H1 (cell line): ENCODE results near the gene SUPT20H. TPM values are rescaled to one million over a fixed set of nuclear protein-coding genes. Genes with fewer than 3 reads are reported as not detected.

ENCODE experiments used
- CTCF ChIA-PET: fragments of 300-600 bp; sonication (Branson Sonifier 250); formaldehyde crosslinking; loops from one replicate; lab custom pipeline; 2021; ENCODE audit not compliant: partially characterized antibody; lab: Charles Lee
- POLR2A ChIA-PET: fragments of 300-600 bp; sonication (Branson Sonifier 250); formaldehyde crosslinking; loops from one replicate; lab custom pipeline; 2021; ENCODE audit warnings: inconsistent platforms; ENCODE audit not compliant: partially characterized antibody; lab: Charles Lee
- DNase-seq, 2 experiments: peaks; one replicate each; pipeline versions ENCODE4 v3.0.0 to v3.0.0-alpha.2; 2010 to 2022; ENCODE audit warnings: low spot score in 2 of 2, low read depth in 1 of 2, mixed read lengths in 1 of 2
- FAIRE-seq: peaks from 2 replicates; lab custom pipeline; 2011; peaks lifted over from hg19 to GRCh38; lab: Jason Lieb, UNC
- H2AFZ ChIP-seq: 2 replicates; pipeline ENCODE4 v1.8.1; 2012; ENCODE audit warnings: low read length, inconsistent platforms
- H2AK5ac ChIP-seq: 2 replicates; pipeline ENCODE4 v1.6.1; 2013; ENCODE audit warnings: low read depth, low read length
- H2BK120ac ChIP-seq: replicated peaks from 2 replicates; pipeline ENCODE3; 2013; ENCODE audit warnings: low read depth, low read length, inconsistent platforms
- H2BK12ac ChIP-seq: 2 replicates; pipeline ENCODE4 v1.6.1; 2013; ENCODE audit warnings: low read depth, low read length
- H2BK15ac ChIP-seq: 2 replicates; pipeline ENCODE4 v1.6.1; 2013; ENCODE audit warnings: low read length
- H2BK20ac ChIP-seq: 2 replicates; pipeline ENCODE4 v1.6.1; 2013; ENCODE audit warnings: low read length
- H2BK5ac ChIP-seq: 2 replicates; pipeline ENCODE4 v1.6.1; 2013; ENCODE audit warnings: low read depth, low read length
- H3K14ac ChIP-seq: 2 replicates; pipeline ENCODE4 v1.6.1; 2013; ENCODE audit warnings: inconsistent platforms; ENCODE audit not compliant: insufficient read length
- H3K18ac ChIP-seq: 2 replicates; pipeline ENCODE4 v1.6.1; 2013; ENCODE audit warnings: low read length; ENCODE audit errors: extremely low read depth
- H3K23ac ChIP-seq: 2 replicates; pipeline ENCODE4 v1.6.1; 2013; ENCODE audit warnings: inconsistent platforms; ENCODE audit not compliant: insufficient read length
- H3K23me2 ChIP-seq: 2 replicates; pipeline ENCODE4 v1.6.1; 2013; ENCODE audit warnings: low read depth, low read length
- H3K27ac ChIP-seq: 2 replicates; pipeline ENCODE4 v1.6.1; 2011; ENCODE audit warnings: low read depth, low read length, inconsistent platforms
- H3K27me3 ChIP-seq, 4 experiments: replicated peaks in 1 of 4; 1 replicate in 1 of 4; 2 replicates in 3 of 4; pipeline versions ENCODE4 v1.6.1 to v1.8.1; 2011 to 2013; ENCODE audit warnings: low read length in 3 of 4, mild to moderate bottlenecking in 3 of 4, inconsistent platforms in 2 of 4, mixed read lengths in 2 of 4, moderate library complexity in 1 of 4; ENCODE audit not compliant: control insufficient read depth in 3 of 4, insufficient read depth in 3 of 4; ENCODE audit errors: extremely low read depth in 1 of 4
- H3K36me3 ChIP-seq, 4 experiments: 2 replicates each; pipeline versions ENCODE4 v1.6.1 to v1.8.1; 2011 to 2013; ENCODE audit warnings: mild to moderate bottlenecking in 4 of 4, low read length in 3 of 4, moderate library complexity in 2 of 4, control low read depth in 1 of 4, inconsistent platforms in 1 of 4; ENCODE audit not compliant: insufficient read depth in 4 of 4, control insufficient read depth in 2 of 4
- H3K4ac ChIP-seq: replicated peaks from 2 replicates; pipeline ENCODE3; 2013; ENCODE audit warnings: low read length, low read depth, mixed read lengths, inconsistent platforms; ENCODE audit not compliant: insufficient read length
- H3K4me1 ChIP-seq, 4 experiments: replicated peaks in 1 of 4; 1 replicate in 1 of 4; 2 replicates in 3 of 4; pipeline versions ENCODE4 v1.6.1 to v1.8.1; 2011 to 2013; ENCODE audit warnings: low read length in 3 of 4, inconsistent platforms in 2 of 4, mixed read lengths in 1 of 4; ENCODE audit not compliant: insufficient read depth in 4 of 4, control insufficient read depth in 3 of 4
- H3K4me2 ChIP-seq, 2 experiments: 2 replicates each; pipeline versions ENCODE4 v1.6.1 to v1.8.1; 2011 to 2013; ENCODE audit warnings: low read depth in 2 of 2, low read length in 2 of 2, control low read depth in 1 of 2, inconsistent platforms in 1 of 2, mild to moderate bottlenecking in 1 of 2; ENCODE audit not compliant: insufficient read depth in 1 of 2
- H3K4me3 ChIP-seq, 4 experiments: fragments of 200-600, 300-600 bp in 1 of 4; sonication (generic), shearing (Covaris generic), sonication (Bioruptor Twin) in 1 of 4; 2 replicates each; pipeline versions ENCODE4 v1.5.1 to v1.8.1; 2011 to 2016; ENCODE audit warnings: low read length in 4 of 4, low read depth in 3 of 4, control low read depth in 2 of 4, inconsistent platforms in 2 of 4, mild to moderate bottlenecking in 2 of 4, mixed read lengths in 1 of 4, moderate library complexity in 1 of 4; ENCODE audit not compliant: insufficient read depth in 2 of 4; ENCODE audit errors: extremely low read depth in 1 of 4
- H3K56ac ChIP-seq: replicated peaks from 2 replicates; pipeline ENCODE3; 2013; ENCODE audit warnings: low read depth, mild to moderate bottlenecking, mixed read lengths, low read length, inconsistent platforms; ENCODE audit not compliant: insufficient read length
- H3K79me1 ChIP-seq: 2 replicates; pipeline ENCODE4 v1.6.1; 2013; ENCODE audit warnings: low read depth, low read length, control low read depth
- H3K79me2 ChIP-seq, 2 experiments: 2 replicates each; pipeline versions ENCODE4 v1.6.1 to v1.8.1; 2012 to 2013; ENCODE audit warnings: low read length in 2 of 2, mild to moderate bottlenecking in 2 of 2, inconsistent platforms in 1 of 2; ENCODE audit not compliant: insufficient read depth in 2 of 2, control insufficient read depth in 1 of 2
- H3K9ac ChIP-seq, 4 experiments: replicated peaks in 1 of 4; 1 replicate in 1 of 4; 2 replicates in 3 of 4; pipeline versions ENCODE4 v1.6.1 to v1.8.1; 2011 to 2013; ENCODE audit warnings: low read depth in 3 of 4, low read length in 3 of 4, control low read depth in 2 of 4, mild to moderate bottlenecking in 2 of 4, moderate library complexity in 2 of 4, inconsistent platforms in 1 of 4; ENCODE audit errors: extremely low read depth in 1 of 4
- H3K9me3 ChIP-seq, 2 experiments: 2 replicates each; pipeline versions ENCODE4 v1.6.1 to v1.8.1; 2012 to 2013; ENCODE audit warnings: mild to moderate bottlenecking in 2 of 2, moderate library complexity in 2 of 2, control low read depth in 1 of 2, inconsistent platforms in 1 of 2, low read depth in 1 of 2, low read length in 1 of 2, mixed read lengths in 1 of 2; ENCODE audit not compliant: insufficient read depth in 2 of 2
- H4K20me1 ChIP-seq, 2 experiments: replicated peaks in 1 of 2; 2 replicates each; pipeline versions ENCODE3 to v1.8.1; 2011 to 2013; ENCODE audit warnings: inconsistent platforms in 2 of 2, low read length in 2 of 2, mild to moderate bottlenecking in 1 of 2; ENCODE audit not compliant: insufficient read depth in 2 of 2, control insufficient read depth in 1 of 2
- H4K5ac ChIP-seq: 2 replicates; pipeline ENCODE4 v1.6.1; 2013; ENCODE audit warnings: low read length, low read depth, mixed read lengths, inconsistent platforms; ENCODE audit not compliant: insufficient read length
- H4K8ac ChIP-seq: 2 replicates; pipeline ENCODE4 v1.8.0; 2013; ENCODE audit warnings: mild to moderate bottlenecking, moderate library complexity, low read length, inconsistent platforms; ENCODE audit not compliant: insufficient read depth; ENCODE audit errors: extremely low read depth
- H4K91ac ChIP-seq: replicated peaks from 2 replicates; pipeline ENCODE3; 2013; ENCODE audit warnings: low read length, mixed read lengths, inconsistent platforms; ENCODE audit not compliant: insufficient read length
- FOSL1 ChIP-seq: IDR thresholded peaks from 2 replicates; pipeline ENCODE4 v1.6.1; 2011; ENCODE audit warnings: mild to moderate bottlenecking, low read depth, low read length, moderate library complexity; ENCODE audit not compliant: insufficient read depth
- RNF2 ChIP-seq: fragments of 200-900, 300-1000 bp; sonication (generic); IDR thresholded peaks from 2 replicates; pipeline ENCODE4 v1.7.1; 2016; ENCODE audit warnings: borderline replicate concordance, low read depth, mild to moderate bottlenecking, antibody characterized with exemption, low read length; ENCODE audit not compliant: poor library complexity, severe bottlenecking; ENCODE audit errors: missing control alignments
- SIX5 ChIP-seq: IDR thresholded peaks from 2 replicates; pipeline ENCODE4 v1.6.1; 2011; ENCODE audit warnings: mild to moderate bottlenecking, low read depth, low read length
- WGBS, 2 experiments: shearing (Covaris generic) in 1 of 2; methylation state at CpG; one replicate each; pipeline versions ENCODE4 v1.1.6 to v1.1.7; 2013 to 2015; ENCODE audit warnings: low lambda C conversion rate in 2 of 2, mixed read lengths in 2 of 2, inconsistent platforms in 1 of 2, low coverage in 1 of 2, missing lambda C conversion rate in 1 of 2; ENCODE audit not compliant: insufficient replicate concordance in 2 of 2, insufficient coverage in 1 of 2, insufficient read length in 1 of 2; ENCODE audit errors: extremely low coverage in 1 of 2, missing lambda C conversion rate in 1 of 2; 5-methylcytosine and 5-hydroxymethylcytosine counted together
- polyA plus RNA-seq, 7 experiments: library from polyadenylated mRNA; depleted of rRNA in 3 of 7; stranded (reverse) in 5 of 7; unstranded in 2 of 7; fragments of >200 nt in 5 of 7; fragments of 200-250 nt in 2 of 7; gene quantifications; 1 replicate in 5 of 7; 2 replicates in 1 of 7; 4 replicates in 1 of 7; pipeline versions ENCODE4 v1.2.1 to v1.2.3, GENCODE V29; 2011 to 2013; ENCODE audit warnings: missing spikeins in 2 of 7, mixed read lengths in 2 of 7
- total RNA-seq: library from RNA; stranded (reverse); fragmentation: NEBNext Ultra II Directional; extraction: Animal tissue kit (Norgen Biotek cat#: 25700); gene quantifications from 2 replicates; pipeline ENCODE4 v1.2.1, GENCODE V29; 2021

The SUPT20H gene
- total and polyA plus RNA-seq, 2 of the 8 experiments (the other 6 are each of a cell fraction or from before 2014, with no cell fraction given), result 69.2 to 75.1 TPM

- POLR2A ChIA-PET, result interaction anchor here (1.3 kb wide), 1 partner anchor 10 kb away, joined by 3 read pairs; no protein-coding TSS in a partner anchor
- TF ChIP-seq RNF2 (no peak), FOSL1 (no peak), SIX5 (no peak)
- H3K9me3 ChIP-seq, result no peaks in the 10 kb centered on the region
- no peak overlapping the region for H4K8ac ChIP-seq
- no peak overlapping the region for H2BK120ac ChIP-seq
- H3K23ac ChIP-seq, result no peak overlapping the region
- H3K27me3 ChIP-seq, result no peaks in the 10 kb centered on the region
- H3K79me1 ChIP-seq, result no peaks in the 10 kb centered on the region
- no peak overlapping the region for H2BK20ac ChIP-seq
- no peak overlapping the region for H3K4ac ChIP-seq
- H3K9ac ChIP-seq, result no peak overlapping the region
- H3K23me2 ChIP-seq, result no peaks in the 10 kb centered on the region
- H2AK5ac ChIP-seq, result no peak overlapping the region
- H3K4me3 ChIP-seq, result no peak overlapping the region
- no peak overlapping the region for H3K56ac ChIP-seq
- H4K91ac ChIP-seq, result no peak overlapping the region
- H3K14ac ChIP-seq, result no peak overlapping the region
- CTCF ChIA-PET, result interaction anchor here (0.6 to 1.0 kb wide), 3 partner anchors 9 to 284 kb away, joined by 3 read pairs; no protein-coding TSS in a partner anchor
- H3K27ac ChIP-seq, result no peak overlapping the region
- H2BK5ac ChIP-seq, result no peak overlapping the region
- no peak overlapping the region for H3K4me2 ChIP-seq
- peaks cover 0 to 39% of the 10 kb centered on the region in 2 experiments; a peak in 2 of 4 replicates for H3K79me2 ChIP-seq
- WGBS, 2 experiments, result 84% methylated on average over 3 of the region's 3 CpGs; no CpG with 5 or more reads in 1 of the 2 experiments
- no peak overlapping the region for H3K18ac ChIP-seq
- no peak for DNase-seq
- FAIRE-seq, result no peak
- no peak overlapping the region for H2BK15ac ChIP-seq
- H2AFZ ChIP-seq, result no peak overlapping the region
- no peak overlapping the region for H2BK12ac ChIP-seq
- no peaks in the 10 kb centered on the region for H3K4me1 ChIP-seq
- H3K36me3 ChIP-seq, result peaks cover 0 to 51% (median 23%) of the 10 kb centered on the region in 4 experiments; a peak in 6 of 8 replicates
- H4K20me1 ChIP-seq, result peaks cover 3% of the 10 kb centered on the region in 2 experiments
- no peak overlapping the region for H4K5ac ChIP-seq
These were observed 11.6 kb downstream of the SUPT20H start for GRCh38 chr13:37047846-37048245.
